HCT116 (cell line): Measurements from ENCODE around the gene DEFB126.

ENCODE experiments used
- CTCF ChIP-seq, 3 experiments: fragments of 200-600 bp in 1 of 3; sonication (generic) in 1 of 3; IDR thresholded peaks in 2 of 3; conservative IDR thresholded peaks in 1 of 3; 2 replicates each; pipeline ENCODE4 v1.5.1; 2012 to 2017; ENCODE audit warnings: low read depth in 2 of 3, low read length in 2 of 3, antibody characterized with exemption in 1 of 3, borderline replicate concordance in 1 of 3, control low read depth in 1 of 3, mild to moderate bottlenecking in 1 of 3, mixed read lengths in 1 of 3, mixed run types in 1 of 3, moderate library complexity in 1 of 3; ENCODE audit not compliant: insufficient read depth in 1 of 3
- EGR1 ChIP-seq: IDR thresholded peaks from 2 replicates; pipeline ENCODE4 v1.6.1; 2012; ENCODE audit warnings: low read depth
- EZH2 ChIP-seq: fragments of 200-600 bp; sonication (generic); IDR thresholded peaks from 2 replicates; pipeline ENCODE4 v1.6.1; 2017; ENCODE audit warnings: antibody characterized with exemption, mixed run types
- MAX ChIP-seq: IDR thresholded peaks from 2 replicates; pipeline ENCODE4 v1.6.1; 2012
- POLR2A ChIP-seq: IDR thresholded peaks from 2 replicates; pipeline ENCODE4 v1.7.0; 2011; ENCODE audit warnings: borderline replicate concordance; ENCODE audit not compliant: insufficient read depth, insufficient read length; ENCODE audit errors: extremely low read depth
- POLR2AphosphoS5 ChIP-seq: IDR thresholded peaks from 2 replicates; pipeline ENCODE4 v1.6.1; 2011; ENCODE audit warnings: mild to moderate bottlenecking, low read depth, low read length, moderate library complexity
- REST ChIP-seq: IDR thresholded peaks from 2 replicates; pipeline ENCODE4 v1.6.1; 2012; ENCODE audit warnings: low read depth

- TF ChIP-seq POLR2AphosphoS5 (no peak), CTCF (IDR thresholded peaks at IDR 0.05 in 2 of 3, conservative IDR thresholded peaks at IDR 0.05 in 1 of 3; ENCODE audit: borderline replicate concordance in 1 of 3, insufficient read depth in 1 of 3, low read depth in 2 of 3, low read length in 2 of 3) (no peak), EZH2 (no peak), MAX (no peak), REST (no peak), EGR1 (no peak), POLR2A (no peak)
Observed at GRCh38 chr20:117518-117917, 24.9 kb upstream of the DEFB126 start.
